CD4-positive, alpha-beta T cell treated with Interleukin-12 subunit alpha and Interleukin-12 subunit beta, for 1 hour (primary cell): ENCODE data around the gene STARD10.
A peak's percentile ranks its signal among the peaks of the same experiment; 100 is the strongest.

Experiments used
- DNase-seq: peaks from one replicate; pipeline ENCODE4 v3.0.0-alpha.2; 2020

Gene STARD10

GRCh38 chr11:72723508-72723907 lies 70.3 kb downstream of the STARD10 start:
- no peak for DNase-seq

- DNase-seq, result peak; percentile 90
Measured at GRCh38 chr11:72722050-72722748, 71.6 kb downstream of the STARD10 start.

- DNase-seq, result peak; percentile 55
Measured at GRCh38 chr11:72721689-72722049, 72.2 kb downstream of the STARD10 start.

GRCh38 chr11:72721276-72721675 lies 72.6 kb downstream of the STARD10 start:
- no peak for DNase-seq

GRCh38 chr11:72720784-72721183 lies 73.1 kb downstream of the STARD10 start:
- DNase-seq, result no peak

GRCh38 chr11:72720047-72720446 lies 73.8 kb downstream of the STARD10 start:
- DNase-seq, result no peak

GRCh38 chr11:72719551-72719950 lies 74.3 kb downstream of the STARD10 start:
- DNase-seq, result no peak

GRCh38 chr11:72719144-72719543 lies 74.7 kb downstream of the STARD10 start:
- no peak for DNase-seq

- DNase-seq, result no peak
Measured at GRCh38 chr11:72718101-72718501, 75.7 kb downstream of the STARD10 start.

GRCh38 chr11:72716788-72717435 lies 76.9 kb downstream of the STARD10 start:
- no peak for DNase-seq

GRCh38 chr11:72716290-72716689 lies 77.6 kb downstream of the STARD10 start:
- DNase-seq, result no peak

GRCh38 chr11:72712841-72713240 lies 81.0 kb downstream of the STARD10 start:
- DNase-seq, result no peak

GRCh38 chr11:72712168-72712751 lies 81.6 kb downstream of the STARD10 start:
- DNase-seq, result no peak

- no peak for DNase-seq
Measured at GRCh38 chr11:72711141-72711540, 82.7 kb downstream of the STARD10 start.

GRCh38 chr11:72710278-72710677 lies 83.6 kb downstream of the STARD10 start:
- DNase-seq, result no peak

- DNase-seq, result no peak
Measured at GRCh38 chr11:72709478-72710238, 84.2 kb downstream of the STARD10 start.

GRCh38 chr11:72707032-72707431 lies 86.8 kb downstream of the STARD10 start:
- no peak for DNase-seq

- DNase-seq, result no peak
Measured at GRCh38 chr11:72706579-72706978, 87.3 kb downstream of the STARD10 start.

- DNase-seq, result no peak
Measured at GRCh38 chr11:72705442-72706365, 88.1 kb downstream of the STARD10 start.

- no peak for DNase-seq
Measured at GRCh38 chr11:72704783-72705265, 89.0 kb downstream of the STARD10 start.
